WTC11 (cell line): ENCODE measurements around the gene KCNB1. TPM values are rescaled to one million over a fixed set of nuclear protein-coding genes. Genes with fewer than 3 reads are reported as not detected.

Experiments
- ATAC-seq: fragments of 200-7000 bp; cut with Tn5 transposase; 2 replicates; pipeline ENCODE4 v1.10.0; 2021; ENCODE audit warnings: mild to moderate bottlenecking, moderate library complexity
- CTCF ChIA-PET: fragments of 300-600 bp; sonication (Branson Sonifier 250); formaldehyde crosslinking; loops from one replicate; lab custom pipeline; 2021; ENCODE audit warnings: antibody characterized with exemption; lab: Charles Lee
- POLR2A ChIA-PET: fragments of 350-600 bp; sonication (Branson Sonifier 250); formaldehyde crosslinking; loops from one replicate; lab custom pipeline; 2021; ENCODE audit warnings: antibody characterized with exemption; lab: Charles Lee
- DNase-seq: peaks from one replicate; pipeline ENCODE4 v3.0.0; 2021; ENCODE audit warnings: low spot score
- H3K27ac Mint-ChIP-seq: 2 replicates; pipeline ENCODE4 v1.8.0; 2021; ENCODE audit warnings: mixed read lengths
- H3K27me3 Mint-ChIP-seq: 2 replicates; pipeline ENCODE4 v1.8.0; 2021; ENCODE audit warnings: low read depth, mild to moderate bottlenecking, moderate library complexity, mixed read lengths
- H3K36me3 Mint-ChIP-seq: 2 replicates; pipeline ENCODE4 v1.8.0; 2021; ENCODE audit warnings: mixed read lengths
- H3K4me1 Mint-ChIP-seq: 2 replicates; pipeline ENCODE4 v1.8.0; 2022; ENCODE audit warnings: mixed read lengths
- H3K4me3 Mint-ChIP-seq: 2 replicates; pipeline ENCODE4 v1.8.0; 2021; ENCODE audit warnings: mild to moderate bottlenecking, moderate library complexity, mixed read lengths
- H3K9me3 Mint-ChIP-seq: 2 replicates; pipeline ENCODE4 v1.8.0; 2021; ENCODE audit warnings: mixed read lengths
- AFF4 ChIP-seq: sonication (generic); formaldehyde crosslinking; IDR thresholded peaks from 2 replicates; pipeline ENCODE4 v1.8.1; 2023; ENCODE audit warnings: mild to moderate bottlenecking, missing genetic modification reagents, borderline replicate concordance
- AR ChIP-seq: fragments of 250-450 bp; sonication (Bioruptor Pico); IDR thresholded peaks from 2 replicates; pipeline ENCODE4 v1.9.0; 2021; ENCODE audit warnings: mild to moderate bottlenecking
- CREB1 ChIP-seq: sonication (generic); formaldehyde crosslinking; IDR thresholded peaks from 2 replicates; pipeline ENCODE4 v1.8.0; 2023; ENCODE audit warnings: mild to moderate bottlenecking, missing genetic modification reagents
- IRF1 ChIP-seq: sonication (generic); formaldehyde crosslinking; IDR thresholded peaks from 2 replicates; pipeline ENCODE4 v1.8.0; 2023; ENCODE audit warnings: missing genetic modification reagents
- IRF2 ChIP-seq: sonication (generic); formaldehyde crosslinking; IDR thresholded peaks from 2 replicates; pipeline ENCODE4 v1.8.0; 2022; ENCODE audit warnings: low read depth, missing genetic modification reagents, borderline replicate concordance
- NR2C2 ChIP-seq: sonication (generic); formaldehyde crosslinking; IDR thresholded peaks from 2 replicates; pipeline ENCODE4 v1.8.0; 2022; ENCODE audit warnings: mild to moderate bottlenecking, missing genetic modification reagents
- PRRX2 ChIP-seq: fragments of 250-450 bp; sonication (Bioruptor Pico); IDR thresholded peaks from 2 replicates; pipeline ENCODE4 v1.8.0; 2021; ENCODE audit warnings: mild to moderate bottlenecking
- SP1 ChIP-seq: sonication (generic); formaldehyde crosslinking; conservative IDR thresholded peaks from 2 replicates; pipeline ENCODE4 v1.8.1; 2022; ENCODE audit warnings: missing genetic modification reagents
- TEAD1 ChIP-seq: sonication (generic); formaldehyde crosslinking; IDR thresholded peaks from 2 replicates; pipeline ENCODE4 v1.8.0; 2022; ENCODE audit warnings: mild to moderate bottlenecking, missing genetic modification reagents
- TP53 ChIP-seq: sonication (generic); formaldehyde crosslinking; IDR thresholded peaks from 2 replicates; pipeline ENCODE4 v1.8.1; 2023; ENCODE audit warnings: mild to moderate bottlenecking, missing genetic modification reagents
- ZBTB21 ChIP-seq: sonication (generic); formaldehyde crosslinking; IDR thresholded peaks from 2 replicates; pipeline ENCODE4 v1.8.1; 2023; ENCODE audit warnings: mild to moderate bottlenecking, missing genetic modification reagents, borderline replicate concordance
- ZNF263 ChIP-seq: sonication (generic); formaldehyde crosslinking; IDR thresholded peaks from 2 replicates; pipeline ENCODE4 v1.8.1; 2022; ENCODE audit warnings: low read depth, mild to moderate bottlenecking, moderate library complexity, missing genetic modification reagents
- ZNF416 ChIP-seq: fragments of 250-450 bp; sonication (Bioruptor Pico); IDR thresholded peaks from 2 replicates; pipeline ENCODE4 v1.9.0; 2021; ENCODE audit warnings: mild to moderate bottlenecking, inconsistent platforms
- ZNF532 ChIP-seq: fragments of 250-450 bp; sonication (Bioruptor Pico); IDR thresholded peaks from 2 replicates; pipeline ENCODE4 v1.9.0; 2021; ENCODE audit warnings: mild to moderate bottlenecking, borderline replicate concordance
- total RNA-seq: library from RNA; stranded (reverse); gene quantifications from 3 replicates; pipeline ENCODE4 v1.2.3, GENCODE V29; 2021
- TF ChIP-seq, protein P1 (sequence below): sonication (generic); formaldehyde crosslinking; conservative IDR thresholded peaks from 2 replicates; pipeline ENCODE4 v1.8.1; 2023; ENCODE audit warnings: mild to moderate bottlenecking, low read depth, missing genetic modification reagents, moderate library complexity
- TF ChIP-seq, protein P2 (sequence below): fragments of 200-600 bp; IDR thresholded peaks from 2 replicates; pipeline ENCODE4 v1.8.0; 2022; ENCODE audit warnings: antibody characterized with exemption

Gene KCNB1
- total RNA-seq, 1 experiment from 2014 or later = 1.1 TPM

DNA sequence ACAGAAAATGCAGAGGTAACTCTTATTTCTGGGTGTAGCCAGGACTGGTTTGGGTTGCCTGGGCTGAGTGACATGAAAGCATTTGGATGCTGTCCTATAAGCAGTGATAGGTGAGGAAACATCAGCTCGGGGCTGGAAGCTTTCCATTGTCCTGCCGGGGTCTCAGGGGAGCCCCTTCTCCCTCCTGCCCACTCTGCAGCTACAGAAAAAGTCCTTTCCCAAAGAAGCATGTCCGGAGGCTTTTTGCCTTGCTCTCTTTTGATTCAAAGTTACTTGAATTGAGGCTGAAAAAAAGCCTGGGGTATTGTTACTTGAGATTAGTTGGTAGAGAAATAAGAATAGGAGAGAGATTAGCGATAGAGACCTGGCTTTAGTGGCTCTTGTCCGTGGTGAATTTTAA is 113.9 kb downstream of the KCNB1 start:
- no peaks in the 10 kb centered on the region for H3K27me3 Mint-ChIP-seq
- CTCF ChIA-PET = interaction anchor here (3.9 kb wide), 1 partner anchor 16 kb away, joined by 20 read pairs; no protein-coding TSS in a partner anchor
- no peak for DNase-seq
- TF ChIP-seq IRF1 (CRISPR knock-in tag) = no peak
- no peak for TF ChIP-seq TEAD1 (CRISPR knock-in tag)
- no peak for TF ChIP-seq IRF2 (CRISPR knock-in tag)
- no peak for TF ChIP-seq ZNF416 (CRISPR knock-in tag)
- TF ChIP-seq NR2C2 (CRISPR knock-in tag) = no peak
- TF ChIP-seq, protein P1, sequence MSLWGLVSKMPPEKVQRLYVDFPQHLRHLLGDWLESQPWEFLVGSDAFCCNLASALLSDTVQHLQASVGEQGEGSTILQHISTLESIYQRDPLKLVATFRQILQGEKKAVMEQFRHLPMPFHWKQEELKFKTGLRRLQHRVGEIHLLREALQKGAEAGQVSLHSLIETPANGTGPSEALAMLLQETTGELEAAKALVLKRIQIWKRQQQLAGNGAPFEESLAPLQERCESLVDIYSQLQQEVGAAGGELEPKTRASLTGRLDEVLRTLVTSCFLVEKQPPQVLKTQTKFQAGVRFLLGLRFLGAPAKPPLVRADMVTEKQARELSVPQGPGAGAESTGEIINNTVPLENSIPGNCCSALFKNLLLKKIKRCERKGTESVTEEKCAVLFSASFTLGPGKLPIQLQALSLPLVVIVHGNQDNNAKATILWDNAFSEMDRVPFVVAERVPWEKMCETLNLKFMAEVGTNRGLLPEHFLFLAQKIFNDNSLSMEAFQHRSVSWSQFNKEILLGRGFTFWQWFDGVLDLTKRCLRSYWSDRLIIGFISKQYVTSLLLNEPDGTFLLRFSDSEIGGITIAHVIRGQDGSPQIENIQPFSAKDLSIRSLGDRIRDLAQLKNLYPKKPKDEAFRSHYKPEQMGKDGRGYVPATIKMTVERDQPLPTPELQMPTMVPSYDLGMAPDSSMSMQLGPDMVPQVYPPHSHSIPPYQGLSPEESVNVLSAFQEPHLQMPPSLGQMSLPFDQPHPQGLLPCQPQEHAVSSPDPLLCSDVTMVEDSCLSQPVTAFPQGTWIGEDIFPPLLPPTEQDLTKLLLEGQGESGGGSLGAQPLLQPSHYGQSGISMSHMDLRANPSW (CRISPR knock-in tag) = no peak
- TF ChIP-seq PRRX2 = no peak
- no peak for ATAC-seq
- H3K9me3 Mint-ChIP-seq = no peaks in the 10 kb centered on the region
- H3K4me3 Mint-ChIP-seq = no peak overlapping the region
- H3K27ac Mint-ChIP-seq = no peak overlapping the region
- POLR2A ChIA-PET = no interaction called here
- H3K36me3 Mint-ChIP-seq = no peaks in the 10 kb centered on the region
- H3K4me1 Mint-ChIP-seq = no peaks in the 10 kb centered on the region

DNA sequence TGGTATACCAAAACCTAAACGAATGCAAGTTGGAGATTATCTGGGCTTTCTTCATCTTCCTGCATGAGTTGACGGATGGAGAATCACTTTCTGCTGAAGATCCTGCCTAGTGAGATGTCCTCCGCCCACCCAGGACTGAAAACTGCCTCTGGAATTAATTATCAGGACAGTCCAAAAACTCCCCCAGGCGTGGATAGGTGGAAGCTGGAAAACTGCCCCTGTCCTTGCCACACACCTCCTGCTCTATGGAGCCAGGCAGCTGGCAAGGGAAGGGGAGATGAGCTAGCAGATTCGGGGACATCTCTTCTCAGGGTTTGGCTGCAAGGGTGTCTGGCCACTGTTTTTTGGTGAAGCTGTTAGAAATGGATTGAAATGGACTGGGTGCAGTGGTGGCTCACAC is 115.4 kb downstream of the KCNB1 start:
- TF ChIP-seq TEAD1 (CRISPR knock-in tag) = no peak
- no peak for TF ChIP-seq ZNF263
- TF ChIP-seq CREB1 = no peak
- TF ChIP-seq PRRX2 = no peak
- no peak for TF ChIP-seq ZNF532
- TF ChIP-seq, protein P2, sequence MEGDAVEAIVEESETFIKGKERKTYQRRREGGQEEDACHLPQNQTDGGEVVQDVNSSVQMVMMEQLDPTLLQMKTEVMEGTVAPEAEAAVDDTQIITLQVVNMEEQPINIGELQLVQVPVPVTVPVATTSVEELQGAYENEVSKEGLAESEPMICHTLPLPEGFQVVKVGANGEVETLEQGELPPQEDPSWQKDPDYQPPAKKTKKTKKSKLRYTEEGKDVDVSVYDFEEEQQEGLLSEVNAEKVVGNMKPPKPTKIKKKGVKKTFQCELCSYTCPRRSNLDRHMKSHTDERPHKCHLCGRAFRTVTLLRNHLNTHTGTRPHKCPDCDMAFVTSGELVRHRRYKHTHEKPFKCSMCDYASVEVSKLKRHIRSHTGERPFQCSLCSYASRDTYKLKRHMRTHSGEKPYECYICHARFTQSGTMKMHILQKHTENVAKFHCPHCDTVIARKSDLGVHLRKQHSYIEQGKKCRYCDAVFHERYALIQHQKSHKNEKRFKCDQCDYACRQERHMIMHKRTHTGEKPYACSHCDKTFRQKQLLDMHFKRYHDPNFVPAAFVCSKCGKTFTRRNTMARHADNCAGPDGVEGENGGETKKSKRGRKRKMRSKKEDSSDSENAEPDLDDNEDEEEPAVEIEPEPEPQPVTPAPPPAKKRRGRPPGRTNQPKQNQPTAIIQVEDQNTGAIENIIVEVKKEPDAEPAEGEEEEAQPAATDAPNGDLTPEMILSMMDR = no peak
- no peak for TF ChIP-seq ZBTB21
- Mint-ChIP-seq H3K4me3 (no peak overlapping the region), H3K27ac (no peak overlapping the region), H3K4me1 (no peaks in the 10 kb centered on the region), H3K27me3 (no peaks in the 10 kb centered on the region), H3K36me3 (no peaks in the 10 kb centered on the region), H3K9me3 (no peaks in the 10 kb centered on the region)
- ChIA-PET POLR2A (no interaction called here), CTCF (interaction anchor here (2.4 to 3.9 kb wide), 2 partner anchors 17 to 117 kb away, joined by 6 to 20 read pairs; no protein-coding TSS in a partner anchor)
- DNase-seq = no peak
- ATAC-seq = no peak

- POLR2A ChIA-PET = no interaction called here
- Mint-ChIP-seq H3K9me3 (no peaks in the 10 kb centered on the region), H3K27me3 (no peaks in the 10 kb centered on the region), H3K36me3 (no peaks in the 10 kb centered on the region), H3K4me3 (no peak overlapping the region), H3K27ac (no peak overlapping the region), H3K4me1 (no peaks in the 10 kb centered on the region)
- CTCF ChIA-PET = interaction anchor here (0.7 to 2.4 kb wide), 3 partner anchors 46 to 118 kb away, joined by 3 to 6 read pairs (median 3); no protein-coding TSS in a partner anchor
- no peak for DNase-seq
- no peak for ATAC-seq
- TF ChIP-seq AFF4 (CRISPR knock-in tag) (no peak), SP1 (CRISPR knock-in tag) (no peak), AR (CRISPR knock-in tag) (no peak), TP53 (CRISPR knock-in tag) (no peak)
These were observed 115.8 kb downstream of the KCNB1 start for GRCh38 chr20:49366687-49367086.
